ENCODE data around the gene NINJ2.

Gene NINJ2

DNA sequence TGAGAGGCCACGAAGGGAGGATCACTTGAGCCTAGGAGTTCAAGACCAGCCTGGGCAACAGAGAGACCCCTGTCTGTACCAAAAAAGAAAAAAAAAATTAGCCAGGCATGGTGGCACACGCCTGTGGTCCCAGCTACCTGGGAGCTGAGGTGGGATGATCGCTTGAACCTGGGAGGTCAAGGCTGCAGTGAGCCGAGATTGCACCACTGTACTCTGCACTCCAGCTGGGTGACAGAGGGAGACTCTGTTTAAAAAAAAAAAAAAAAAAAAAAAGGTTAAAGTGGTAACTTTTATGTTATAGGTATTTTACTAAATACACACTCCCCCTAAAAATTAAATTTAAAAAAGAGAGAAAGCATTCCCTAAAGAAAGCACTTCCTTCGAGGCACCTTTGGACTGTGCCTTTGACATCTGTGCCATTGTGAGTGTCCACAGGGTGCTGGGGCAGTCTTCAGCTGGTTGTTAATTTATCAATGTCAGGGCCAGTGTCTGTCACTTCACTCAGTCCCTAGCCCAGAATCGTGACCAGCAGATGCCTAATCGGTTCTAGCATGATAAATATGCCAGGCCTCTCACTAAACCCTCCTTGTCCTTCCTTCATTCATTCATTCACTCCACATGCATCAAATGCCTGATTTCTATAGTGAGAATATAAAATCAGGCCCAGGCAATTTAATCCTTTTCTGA, 140.4 kb downstream of the NINJ2 start:
- no peak for DNase-seq

DNA sequence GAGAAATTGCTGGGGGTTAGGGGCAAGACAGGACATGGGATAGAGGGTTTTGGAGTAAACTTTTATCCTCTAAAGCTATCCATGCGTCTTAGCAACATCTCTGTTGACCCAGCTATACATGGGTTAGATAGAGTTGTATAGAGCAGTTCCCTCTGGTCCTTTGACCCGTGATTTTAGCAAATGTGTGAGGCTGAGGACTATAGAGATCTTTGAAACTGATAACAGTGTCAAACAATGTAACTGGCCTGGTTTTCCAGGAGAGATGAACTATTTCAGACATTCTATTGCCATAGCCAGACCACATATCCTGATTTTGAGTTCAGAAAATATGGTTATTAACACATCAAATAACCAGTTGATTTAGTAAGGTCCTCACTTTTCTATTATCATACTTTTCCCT, 143.1 kb downstream of the NINJ2 start:
- no peak for DNase-seq

DNA sequence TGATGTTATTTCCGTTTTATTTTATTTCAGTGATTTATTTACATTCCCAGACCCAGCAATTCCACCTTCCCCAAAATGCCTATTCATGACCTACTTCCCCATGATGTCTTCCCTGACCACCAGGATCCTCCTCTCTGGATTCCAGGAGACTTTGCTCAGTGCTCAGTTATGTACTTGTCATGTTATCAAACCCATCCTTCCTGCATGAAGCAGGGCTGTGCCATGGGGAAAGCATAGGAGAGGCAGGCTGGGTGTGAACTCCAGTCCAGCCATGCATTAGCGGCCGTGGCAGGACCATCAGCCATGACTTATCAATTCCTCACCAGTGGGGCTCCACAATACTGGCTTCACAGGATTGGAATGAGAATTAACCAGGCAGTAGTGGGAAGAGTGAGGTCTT, 145.7 kb downstream of the NINJ2 start:
- DNase-seq, result no peak

Data from NCI-H524 treated with DMSO at 0.1 percent for 48 hours (cell line).